K562 (cell line): ENCODE results near the gene TRPM6. TPM values are rescaled to one million over a fixed set of nuclear protein-coding genes. Genes with fewer than 3 reads are reported as not detected.

Source experiments
- ATAC-seq: fragments of 200-7000 bp; cut with Tn5 transposase; 3 replicates; pipeline ENCODE4 v1.9.1; 2020; ENCODE audit warnings: moderate library complexity
- BruUV-seq: library from RNA; stranded (reverse); fragments of 400-500 nt; replicated peaks from 2 replicates; lab custom pipeline; 2021; lab: Mats Ljungman, UMichigan
- CTCF ChIA-PET: fragments of 300-600 bp; formaldehyde crosslinking; extraction: SDS; loops from one replicate; lab custom pipeline; 2021; ENCODE audit warnings: low intra/inter-chr PET ratio; lab: Yijun Ruan, JAX
- POLR2A ChIA-PET: fragments of 300-600, 350-650 bp; sonication (Branson Sonifier 250); formaldehyde crosslinking; extraction: SDS; loops from one replicate; lab custom pipeline; 2021; ENCODE audit warnings: antibody characterized with exemption, inconsistent platforms; lab: Yijun Ruan, JAX
- DNase-seq, 4 experiments: peaks; one replicate each; pipeline versions ENCODE4 v3.0.0 to v3.0.0-alpha.2; 2011 to 2018; ENCODE audit warnings: low spot score in 3 of 4, mixed read lengths in 3 of 4; ENCODE audit errors: extremely low read depth in 1 of 4
- FAIRE-seq: peaks from 2 replicates; lab custom pipeline; 2011; peaks lifted over from hg19 to GRCh38; lab: Jason Lieb, UNC
- H2AFZ ChIP-seq: 2 replicates; pipeline ENCODE4 v1.6.0; 2011; ENCODE audit warnings: low read depth, low read length, control low read depth, inconsistent platforms
- H3K27ac ChIP-seq: fragments of 200-600 bp; 3 replicates; pipeline ENCODE4 v1.8.0; 2011; ENCODE audit warnings: low read depth, mild to moderate bottlenecking, control low read depth, inconsistent platforms, low read length, moderate library complexity, mixed read lengths; ENCODE audit errors: extremely low read depth
- H3K27me3 ChIP-seq, 2 experiments: fragments of 300-600 bp in 1 of 2; 2 replicates in 1 of 2; 3 replicates in 1 of 2; pipeline versions ENCODE4 v1.6.0 to v1.8.0; 2011; ENCODE audit warnings: inconsistent platforms in 2 of 2, low read length in 2 of 2, mild to moderate bottlenecking in 1 of 2, mixed read lengths in 1 of 2, moderate library complexity in 1 of 2; ENCODE audit not compliant: control insufficient read depth in 2 of 2, insufficient read depth in 2 of 2
- H3K36me3 ChIP-seq: fragments of 300-600 bp; 3 replicates; pipeline ENCODE4 v1.8.0; 2011; ENCODE audit warnings: mild to moderate bottlenecking, low read length, inconsistent platforms; ENCODE audit not compliant: control insufficient read depth, insufficient read depth
- H3K4me1 ChIP-seq, 2 experiments: fragments of 200-600 bp in 1 of 2; replicated peaks in 1 of 2; 2 replicates in 1 of 2; 3 replicates in 1 of 2; pipeline versions ENCODE4 v1.5.1 to v1.8.0; 2011; ENCODE audit warnings: inconsistent platforms in 2 of 2, low read length in 2 of 2, mild to moderate bottlenecking in 1 of 2, mixed read lengths in 1 of 2, moderate library complexity in 1 of 2; ENCODE audit not compliant: control insufficient read depth in 2 of 2, insufficient read depth in 2 of 2
- H3K4me2 ChIP-seq: 2 replicates; pipeline ENCODE4 v1.6.1; 2011; ENCODE audit warnings: low read length, control low read depth, inconsistent platforms, mixed read lengths; ENCODE audit not compliant: insufficient read depth
- H3K4me3 ChIP-seq: fragments of 200-600 bp; sonication (generic), shearing (Covaris generic); 2 replicates; pipeline ENCODE4 v1.5.1; 2016; ENCODE audit warnings: control low read depth, inconsistent platforms
- H3K79me2 ChIP-seq: fragments of 200-600 bp; 3 replicates; pipeline ENCODE4 v1.8.0; 2011; ENCODE audit warnings: low read length, inconsistent platforms; ENCODE audit not compliant: control insufficient read depth, insufficient read depth
- H3K9ac ChIP-seq, 2 experiments: 2 replicates each; pipeline versions ENCODE4 v1.6.0 to v1.6.1; 2011; ENCODE audit warnings: low read depth in 2 of 2, low read length in 2 of 2, control low read depth in 1 of 2, inconsistent platforms in 1 of 2, mild to moderate bottlenecking in 1 of 2, mixed read lengths in 1 of 2; ENCODE audit not compliant: insufficient read depth in 1 of 2
- H3K9me1 ChIP-seq: one replicate; pipeline ENCODE4 v1.6.0; 2011; ENCODE audit warnings: inconsistent platforms, mild to moderate bottlenecking, low read length, moderate library complexity; ENCODE audit not compliant: control insufficient read depth, insufficient read depth
- H3K9me3 ChIP-seq: replicated peaks from 2 replicates; pipeline ENCODE4 v1.5.1; 2011; ENCODE audit warnings: low read depth, low read length, inconsistent platforms; ENCODE audit not compliant: control insufficient read depth, insufficient read depth
- H4K20me1 ChIP-seq: replicated peaks from 2 replicates; pipeline ENCODE4 v1.6.1; 2011; ENCODE audit warnings: low read length, inconsistent platforms, mixed read lengths; ENCODE audit not compliant: control insufficient read depth, insufficient read depth
- CSDE1 ChIP-seq, 2 experiments: fragments of 450-650 bp; IDR thresholded peaks; 2 replicates each; pipeline ENCODE4 v1.6.1; 2016; ENCODE audit warnings: mild to moderate bottlenecking in 1 of 2
- ELF4 ChIP-seq: fragments of 450-650 bp; formaldehyde crosslinking; IDR thresholded peaks from 2 replicates; pipeline ENCODE4 v1.4.0; 2022; ENCODE audit warnings: missing genetic modification characterization
- ETS2 ChIP-seq: IDR thresholded peaks from 2 replicates; pipeline ENCODE4 v1.6.1; 2016; ENCODE audit warnings: borderline replicate concordance, missing genetic modification characterization, mild to moderate bottlenecking, moderate library complexity, missing compliant biosample characterization; ENCODE audit not compliant: poor library complexity, severe bottlenecking
- MAFK ChIP-seq: IDR thresholded peaks from 2 replicates; pipeline ENCODE4 v1.6.1; 2011; ENCODE audit warnings: low read length, improper control_type of control experiment
- SIRT6 ChIP-seq: IDR thresholded peaks from one replicate; pipeline ENCODE4 v1.6.1; 2012; ENCODE audit warnings: low read depth, mild to moderate bottlenecking, control low read depth, inconsistent platforms, low read length, moderate library complexity
- ZNF592 ChIP-seq: fragments of 450-650 bp; IDR thresholded peaks from 2 replicates; pipeline ENCODE4 v1.6.1; 2017; ENCODE audit warnings: antibody characterized with exemption, mild to moderate bottlenecking
- ZNF699 ChIP-seq: fragments of 250-450 bp; sonication (Bioruptor Pico); IDR thresholded peaks from 2 replicates; pipeline ENCODE4 v1.8.0; 2021; ENCODE audit warnings: mild to moderate bottlenecking, moderate library complexity; ENCODE audit not compliant: insufficient replicate concordance
- WGBS: fragments of 100-300 bp; shearing (Covaris generic); methylation state at CpG from one replicate; pipeline ENCODE4 v1.1.6; 2016; ENCODE audit warnings: low coverage, mixed read lengths; ENCODE audit not compliant: insufficient coverage; ENCODE audit errors: missing lambda C conversion rate; 5-methylcytosine and 5-hydroxymethylcytosine counted together
- in situ Hi-C: fragments of 300-500 bp; cut with MboI; formaldehyde crosslinking; loops from 4 replicates; pipeline ENCODE4 v1.15.0; 2018; ENCODE audit warnings: inconsistent platforms, mixed read lengths
- intact Hi-C: fragments of 100-400 bp; cut with micrococcal nuclease; formaldehyde crosslinking; loops from 2 replicates; pipeline ENCODE4 v1.14.2; 2022
- polyA plus RNA-seq, 8 experiments: library from polyadenylated mRNA; depleted of rRNA in 4 of 8; stranded (reverse) in 5 of 8; unstranded in 3 of 8; fragments of >200 nt; fragmentation: Nextera tagmentation in 2 of 8; fragmentation: Illumina TruSeq in 1 of 8; extraction: Ambion mirVana in 2 of 8; extraction: Trizol in 1 of 8; gene quantifications; 2 replicates each; pipeline versions ENCODE4 v1.2.1 to v1.2.3, GENCODE V29; 2011 to 2014; ENCODE audit warnings: inconsistent platforms in 1 of 8, missing spikeins in 1 of 8
- total RNA-seq, 7 experiments: library from RNA; depleted of rRNA in 6 of 7; stranded (reverse); fragments of >200 nt in 6 of 7; fragmentation: Illumina TruSeq in 2 of 7; extraction: Trizol in 2 of 7; gene quantifications; 2 replicates each; pipeline versions ENCODE4 v1.2.1 to v1.2.3, GENCODE V29; 2011 to 2021; ENCODE audit warnings: low replicate concordance in 1 of 7

Gene TRPM6
- total and polyA plus RNA-seq, 9 of the 15 experiments (the other 6 are each of a cell fraction or from before 2014, with no cell fraction given) = 0.03 to 0.16 (median 0.09) TPM

DNA sequence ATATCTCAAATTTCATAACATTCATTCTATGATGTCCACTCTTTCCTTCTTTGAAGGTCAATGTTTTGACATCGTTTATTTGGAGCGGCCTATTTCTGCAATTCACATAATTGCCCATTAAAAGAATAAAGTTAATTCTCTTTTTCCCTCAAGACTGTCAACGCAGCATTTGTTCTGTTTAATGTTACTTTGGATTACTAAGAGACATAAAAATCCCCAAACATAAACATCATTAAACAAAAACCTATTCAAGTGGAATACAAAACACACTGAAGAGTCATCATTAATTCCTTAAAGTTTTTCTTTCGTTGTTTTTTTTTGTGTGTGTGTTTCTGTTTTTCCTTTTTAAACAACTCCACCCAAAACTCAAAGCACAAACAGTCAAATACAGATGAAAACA lies 151.1 kb downstream of the TRPM6 start:
- ChIA-PET POLR2A (no interaction called here), CTCF (no interaction called here)
- ATAC-seq (no peak), FAIRE-seq (no peak), DNase-seq (no peak)
- no peaks in the 10 kb centered on the region for H3K9me1 ChIP-seq
- H3K27me3 ChIP-seq = no peaks in the 10 kb centered on the region
- H3K36me3 ChIP-seq = no peaks in the 10 kb centered on the region
- intact Hi-C loops (no loop called here), in situ Hi-C loops (loop anchor here (25.0 kb wide), 1 partner anchor 1049 kb away; no protein-coding TSS in a partner anchor)
- no peak overlapping the region for H2AFZ ChIP-seq
- H3K9me3 ChIP-seq = no peaks in the 10 kb centered on the region
- H3K4me1 ChIP-seq = no peaks in the 10 kb centered on the region
- BruUV-seq = no TSS peak
- H3K4me2 ChIP-seq = no peak overlapping the region
- no peaks in the 10 kb centered on the region for H4K20me1 ChIP-seq
- 2% methylated on average over 4 of the region's 4 CpGs for WGBS
- H3K4me3 ChIP-seq = no peak overlapping the region
- TF ChIP-seq ETS2 (tag) = no peak
- TF ChIP-seq SIRT6 = no peak
- no peak for TF ChIP-seq ELF4 (CRISPR knock-in tag)
- TF ChIP-seq MAFK = no peak
- TF ChIP-seq ZNF699 (CRISPR knock-in tag) = no peak
- no peak for TF ChIP-seq ZNF592
- TF ChIP-seq CSDE1 (IDR thresholded peaks at IDR 0.05) = no peak
- no peak overlapping the region for H3K27ac ChIP-seq
- H3K79me2 ChIP-seq = no peaks in the 10 kb centered on the region
- H3K9ac ChIP-seq = no peak overlapping the region
